Stimulated activated CD8-positive, alpha-beta memory T cell treated with anti-CD3 and anti-CD28 coated beads, Interleukin-4, amount 100 ng/mL, for 48 hours (primary cell): ENCODE data around the gene TRIM62.

Source experiments
- DNase-seq: peaks from one replicate; pipeline ENCODE4 v3.0.0-alpha.2; 2020

The TRIM62 gene

DNA sequence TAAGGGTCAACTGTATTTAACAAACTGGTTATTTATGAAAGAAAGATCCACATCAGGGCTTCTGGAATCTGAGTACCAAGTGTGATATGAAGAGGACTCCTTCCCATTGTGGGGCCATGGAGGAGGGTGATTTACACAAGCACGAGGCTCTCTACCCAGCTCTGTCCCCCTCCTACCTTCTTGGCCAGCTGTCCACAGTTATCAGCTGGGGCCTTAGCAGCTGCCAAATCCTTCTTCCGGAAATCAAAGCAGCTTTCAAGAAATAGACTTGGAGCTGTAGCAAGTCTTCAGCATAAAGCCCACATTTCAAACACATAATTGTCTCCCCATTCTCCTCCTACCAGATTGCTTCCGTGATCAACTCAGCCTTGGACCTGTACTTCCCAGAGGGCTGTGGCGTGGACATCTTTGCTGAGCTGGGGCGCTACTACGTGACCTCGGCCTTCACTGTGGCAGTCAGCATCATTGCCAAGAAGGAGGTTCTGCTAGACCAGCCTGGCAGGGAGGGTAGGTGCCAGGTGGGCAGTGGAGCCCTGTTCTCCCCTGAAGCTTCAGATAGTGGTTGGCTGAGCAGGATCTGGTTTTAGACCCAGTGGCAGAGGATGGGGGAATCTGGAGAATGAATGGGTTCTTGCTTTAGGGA, 85.4 kb downstream of the TRIM62 start:
- DNase-seq = no peak
